Chondrocyte (in vitro differentiated cells): ENCODE results near the gene MKS1. TPM values are rescaled to one million over a fixed set of nuclear protein-coding genes. Genes with fewer than 3 reads are reported as not detected.

Source experiments
- DNase-seq: peaks from one replicate; pipeline ENCODE4 v3.0.0; 2021; ENCODE audit warnings: mixed read lengths, low spot score
- H3K27ac Mint-ChIP-seq: one replicate; pipeline ENCODE4 v1.8.0; 2021; ENCODE audit warnings: mild to moderate bottlenecking, moderate library complexity, mixed read lengths; ENCODE audit not compliant: unreplicated experiment
- H3K27me3 Mint-ChIP-seq: 2 replicates; pipeline ENCODE4 v1.8.0; 2021; ENCODE audit warnings: low read depth, mixed read lengths
- H3K36me3 Mint-ChIP-seq: 2 replicates; pipeline ENCODE4 v1.8.0; 2021; ENCODE audit warnings: low read depth, mixed read lengths
- H3K4me1 Mint-ChIP-seq: 2 replicates; pipeline ENCODE4 v1.8.0; 2021; ENCODE audit warnings: low read depth, mild to moderate bottlenecking, mixed read lengths
- H3K4me3 Mint-ChIP-seq: one replicate; pipeline ENCODE4 v1.8.0; 2021; ENCODE audit warnings: mild to moderate bottlenecking, moderate library complexity, mixed read lengths; ENCODE audit not compliant: unreplicated experiment
- H3K9me3 Mint-ChIP-seq: 2 replicates; pipeline ENCODE4 v1.8.0; 2021; ENCODE audit warnings: low read depth, mixed read lengths
- CTCF ChIP-seq: fragments of 200-600 bp; sonication (generic); IDR thresholded peaks from 2 replicates; pipeline ENCODE4 v1.5.0; 2021; ENCODE audit warnings: antibody characterized with exemption, mild to moderate bottlenecking, moderate library complexity
- total RNA-seq: library from RNA; stranded (reverse); gene quantifications from 3 replicates; pipeline ENCODE4 v1.2.1, GENCODE V29; 2021

MKS1 gene
- total RNA-seq, 1 donor from 2014 or later, result 11.5 TPM

- H3K27ac Mint-ChIP-seq, result no peak overlapping the region
- no peak overlapping the region for H3K4me3 Mint-ChIP-seq
- no peaks in the 10 kb centered on the region for H3K9me3 Mint-ChIP-seq
- peaks cover 31% of the 10 kb centered on the region for H3K27me3 Mint-ChIP-seq
- no peak for TF ChIP-seq CTCF
- peaks cover 6% of the 10 kb centered on the region for H3K4me1 Mint-ChIP-seq
- no peak for DNase-seq
- no peaks in the 10 kb centered on the region for H3K36me3 Mint-ChIP-seq
Measured at GRCh38 chr17:58187675-58188074, 31.4 kb downstream of the MKS1 start.

GRCh38 chr17:58187063-58187462 lies 32.0 kb downstream of the MKS1 start:
- no peak for TF ChIP-seq CTCF
- Mint-ChIP-seq H3K36me3 (no peaks in the 10 kb centered on the region), H3K9me3 (no peaks in the 10 kb centered on the region), H3K4me3 (no peak overlapping the region), H3K27me3 (peaks cover 30% of the 10 kb centered on the region), H3K27ac (no peak overlapping the region), H3K4me1 (peaks cover 6% of the 10 kb centered on the region)
- DNase-seq, result no peak

- DNase-seq, result no peak
- Mint-ChIP-seq H3K9me3 (no peaks in the 10 kb centered on the region), H3K4me1 (peaks cover 6% of the 10 kb centered on the region), H3K27me3 (peaks cover 29% of the 10 kb centered on the region), H3K27ac (no peak overlapping the region), H3K4me3 (no peak overlapping the region), H3K36me3 (no peaks in the 10 kb centered on the region)
- TF ChIP-seq CTCF, result no peak
Measured at GRCh38 chr17:58186591-58186990, 32.5 kb downstream of the MKS1 start.

GRCh38 chr17:58184986-58185761 lies 33.9 kb downstream of the MKS1 start:
- DNase-seq, result no peak
- no peak overlapping the region for H3K4me3 Mint-ChIP-seq
- H3K9me3 Mint-ChIP-seq, result no peaks in the 10 kb centered on the region
- peaks cover 6% of the 10 kb centered on the region for H3K4me1 Mint-ChIP-seq
- no peaks in the 10 kb centered on the region for H3K36me3 Mint-ChIP-seq
- H3K27ac Mint-ChIP-seq, result no peak overlapping the region
- peaks cover 30% of the 10 kb centered on the region for H3K27me3 Mint-ChIP-seq
- no peak for TF ChIP-seq CTCF

GRCh38 chr17:58184308-58184985 lies 34.6 kb downstream of the MKS1 start:
- Mint-ChIP-seq H3K27me3 (peaks cover 24% of the 10 kb centered on the region), H3K27ac (no peak overlapping the region), H3K4me3 (no peak overlapping the region), H3K36me3 (no peaks in the 10 kb centered on the region), H3K4me1 (no peaks in the 10 kb centered on the region), H3K9me3 (no peaks in the 10 kb centered on the region)
- no peak for TF ChIP-seq CTCF
- DNase-seq, result no peak
